ENCODE data around the gene ZBTB8A.
"Not testable (repeated sequence)": the region's sequence is repeated elsewhere in the genome, so short reads cannot be mapped to it uniquely, and the experiment has no call there.

The ZBTB8A gene

GRCh38 chr1:32622806-32623681 is 83.8 kb downstream of the ZBTB8A start:
- no peak for DNase-seq

- no peak for DNase-seq
Observed at GRCh38 chr1:32623775-32624174, 84.5 kb downstream of the ZBTB8A start.

GRCh38 chr1:32626176-32626575 is 86.9 kb downstream of the ZBTB8A start:
- DNase-seq, result no peak

GRCh38 chr1:32627596-32628162 is 88.5 kb downstream of the ZBTB8A start:
- peak; percentile 38 for DNase-seq

- not testable (repeated sequence) for DNase-seq
Observed at GRCh38 chr1:32630173-32630572, 90.9 kb downstream of the ZBTB8A start.

GRCh38 chr1:32632829-32633228 is 93.6 kb downstream of the ZBTB8A start:
- no peak for DNase-seq

GRCh38 chr1:32635508-32636277 is 96.5 kb downstream of the ZBTB8A start:
- DNase-seq, result no peak

GRCh38 chr1:32636914-32637645 is 97.9 kb downstream of the ZBTB8A start:
- no peak for DNase-seq

- DNase-seq, result peak; percentile 90
Observed at GRCh38 chr1:32639489-32640075, 100.4 kb downstream of the ZBTB8A start.

- DNase-seq, result not testable (repeated sequence)
Observed at GRCh38 chr1:32642292-32642827, 103.1 kb downstream of the ZBTB8A start.

- no peak for DNase-seq
Observed at GRCh38 chr1:32644426-32644825, 105.2 kb downstream of the ZBTB8A start.

- DNase-seq, result no peak
Observed at GRCh38 chr1:32647308-32648134, 108.3 kb downstream of the ZBTB8A start.

- peak; percentile 93 for DNase-seq
Observed at GRCh38 chr1:32650248-32650751, 111.1 kb downstream of the ZBTB8A start, which contains the start of gene ZBTB8OS. Gene ZBTB8OS, minus strand, starts transcription at chr1:32650550. Its CDS starts 21 bp downstream, at chr1:32650529.

GRCh38 chr1:32650752-32651460 is 111.7 kb downstream of the ZBTB8A start, which contains the start of gene RBBP4:
Gene RBBP4, plus strand, starts transcription at chr1:32651208. Its CDS starts 99 bp downstream, at chr1:32651307.
- DNase-seq, result peak; percentile 98

- no peak for DNase-seq
Observed at GRCh38 chr1:32651461-32652073, 112.3 kb downstream of the ZBTB8A start.

- DNase-seq, result no peak
Observed at GRCh38 chr1:32652244-32652962, 113.2 kb downstream of the ZBTB8A start.
